C4-2B (cell line): ENCODE data around the gene FBXO36.

Experiments used
- H3K27ac ChIP-seq: fragments of 450-650 bp; 2 replicates; pipeline ENCODE4 v1.5.1; 2017
- CTCF ChIP-seq: fragments of 450-650 bp; conservative IDR thresholded peaks from 2 replicates; pipeline ENCODE4 v1.5.1; 2017; ENCODE audit warnings: mild to moderate bottlenecking
- ZFX ChIP-seq: fragments of 450-650 bp; IDR thresholded peaks from 2 replicates; pipeline ENCODE4 v1.6.1; 2017

The FBXO36 gene

GRCh38 chr2:229971298-229971790 is 49.0 kb downstream of the FBXO36 start:
- H3K27ac ChIP-seq: no peak overlapping the region
- no peak for TF ChIP-seq ZFX
- TF ChIP-seq CTCF: no peak

GRCh38 chr2:229974266-229974665 is 52.0 kb downstream of the FBXO36 start:
- TF ChIP-seq ZFX (no peak), CTCF (no peak)
- H3K27ac ChIP-seq: no peak overlapping the region

GRCh38 chr2:229980431-229981184 is 58.3 kb downstream of the FBXO36 start:
- H3K27ac ChIP-seq: peak overlapping the region; percentile 6

GRCh38 chr2:229993236-229993635 is 70.9 kb downstream of the FBXO36 start:
- TF ChIP-seq ZFX: no peak
- TF ChIP-seq CTCF: no peak

More at GRCh38 chr2:229980431-229981184, 58.3 kb downstream of the FBXO36 start:
- TF ChIP-seq ZFX (no peak), CTCF (no peak)

GRCh38 chr2:229996320-229996719 is 74.0 kb downstream of the FBXO36 start:
- TF ChIP-seq ZFX: no peak
- TF ChIP-seq CTCF: no peak

More at GRCh38 chr2:229993236-229993635, 70.9 kb downstream of the FBXO36 start:
- H3K27ac ChIP-seq: no peak overlapping the region

GRCh38 chr2:229997565-229997964 is 75.3 kb downstream of the FBXO36 start:
- H3K27ac ChIP-seq: no peak overlapping the region

More at GRCh38 chr2:229996320-229996719, 74.0 kb downstream of the FBXO36 start:
- H3K27ac ChIP-seq: no peak overlapping the region

More at GRCh38 chr2:229997565-229997964, 75.3 kb downstream of the FBXO36 start:
- TF ChIP-seq CTCF (no peak), ZFX (no peak)
